HG03175 (cell line): ENCODE results near the gene FAHD1.
"Not testable (repeated sequence)": the region's sequence is repeated elsewhere in the genome, so short reads cannot be mapped to it uniquely, and the experiment has no call there.

Source experiments
- ATAC-seq: cut with Tn5 transposase; IDR thresholded peaks from one replicate; pipeline ENCODE4 v1.9.1; 2021; ENCODE audit warnings: mild to moderate bottlenecking, moderate library complexity; ENCODE audit not compliant: unreplicated experiment

Gene FAHD1

GRCh38 chr16:1834096-1834495, 7.1 kb downstream of the FAHD1 start:
- no peak for ATAC-seq

GRCh38 chr16:1839554-1839953, 12.5 kb downstream of the FAHD1 start:
- no peak for ATAC-seq

- ATAC-seq, result no peak
Observed at GRCh38 chr16:1845985-1846384, 19.0 kb downstream of the FAHD1 start.

GRCh38 chr16:1846416-1846815, 19.4 kb downstream of the FAHD1 start:
- no peak for ATAC-seq

- no peak for ATAC-seq
Observed at GRCh38 chr16:1850981-1851380, 24.0 kb downstream of the FAHD1 start.

- no peak for ATAC-seq
Observed at GRCh38 chr16:1851793-1852192, 24.8 kb downstream of the FAHD1 start.

GRCh38 chr16:1857433-1858097, 30.6 kb downstream of the FAHD1 start:
- ATAC-seq, result no peak

- ATAC-seq, result no peak
Observed at GRCh38 chr16:1858189-1858865, 31.3 kb downstream of the FAHD1 start.

- no peak for ATAC-seq
Observed at GRCh38 chr16:1859650-1860049, 32.6 kb downstream of the FAHD1 start.

- no peak for ATAC-seq
Observed at GRCh38 chr16:1861730-1862129, 34.7 kb downstream of the FAHD1 start.

- no peak for ATAC-seq
Observed at GRCh38 chr16:1862394-1862793, 35.4 kb downstream of the FAHD1 start.

- ATAC-seq, result no peak
Observed at GRCh38 chr16:1863681-1864460, 36.9 kb downstream of the FAHD1 start.

- ATAC-seq, result no peak
Observed at GRCh38 chr16:1865902-1866690, 39.1 kb downstream of the FAHD1 start.

- no peak for ATAC-seq
Observed at GRCh38 chr16:1870365-1871082, 43.5 kb downstream of the FAHD1 start.

GRCh38 chr16:1871974-1872635, 45.1 kb downstream of the FAHD1 start, which contains the start of gene MEIOB:
Gene MEIOB, minus strand, starts transcription at chr16:1872164. Its CDS starts 3,989 bp downstream, at chr16:1868175.
- ATAC-seq, result no peak

- ATAC-seq, result no peak
Observed at GRCh38 chr16:1874854-1875253, 47.8 kb downstream of the FAHD1 start.

- ATAC-seq, result not testable (repeated sequence)
Observed at GRCh38 chr16:1876066-1876465, 49.1 kb downstream of the FAHD1 start.

- ATAC-seq, result no peak
Observed at GRCh38 chr16:1876468-1876867, 49.5 kb downstream of the FAHD1 start.

- ATAC-seq, result no peak
Observed at GRCh38 chr16:1877089-1877488, 50.1 kb downstream of the FAHD1 start.

- ATAC-seq, result no peak
Observed at GRCh38 chr16:1877804-1878203, 50.8 kb downstream of the FAHD1 start.
